Activated effector memory CD4-positive, alpha-beta T cell treated with anti-CD3 and anti-CD28 coated beads, Interleukin-2, amount 50 U/mL, for 16 hours (primary cell): Measurements from ENCODE around the gene CCNH.

Experiments used
- DNase-seq: peaks from one replicate; pipeline ENCODE4 v3.0.0-alpha.2; 2020

Gene CCNH

GRCh38 chr5:87401626-87402025, 11.1 kb downstream of the CCNH start:
- DNase-seq = no peak

- DNase-seq = no peak
These were observed 12.3 kb downstream of the CCNH start for GRCh38 chr5:87400305-87400899.

GRCh38 chr5:87399720-87400119, 13.0 kb downstream of the CCNH start:
- DNase-seq = no peak

GRCh38 chr5:87398981-87399614, 13.6 kb downstream of the CCNH start:
- no peak for DNase-seq

- DNase-seq = no peak
These were observed 18.1 kb downstream of the CCNH start for GRCh38 chr5:87394411-87395165.

GRCh38 chr5:87393331-87393730, 19.4 kb downstream of the CCNH start:
- DNase-seq = no peak

- DNase-seq = no peak
These were observed 19.9 kb downstream of the CCNH start for GRCh38 chr5:87392801-87393200.

GRCh38 chr5:87392170-87392569, 20.6 kb downstream of the CCNH start:
- DNase-seq = no peak

GRCh38 chr5:87390576-87391199, 22.0 kb downstream of the CCNH start:
- DNase-seq = no peak

- DNase-seq = no peak
These were observed 22.7 kb downstream of the CCNH start for GRCh38 chr5:87390075-87390474.

GRCh38 chr5:87389296-87390034, 23.3 kb downstream of the CCNH start:
- DNase-seq = no peak

GRCh38 chr5:87388129-87388528, 24.6 kb downstream of the CCNH start:
- no peak for DNase-seq

GRCh38 chr5:87385802-87386201, 26.9 kb downstream of the CCNH start:
- DNase-seq = no peak

- no peak for DNase-seq
These were observed 29.5 kb downstream of the CCNH start for GRCh38 chr5:87383216-87383615.

- no peak for DNase-seq
These were observed 30.5 kb downstream of the CCNH start for GRCh38 chr5:87382224-87382623.

GRCh38 chr5:87372705-87373104, 40.0 kb downstream of the CCNH start:
- DNase-seq = no peak

- no peak for DNase-seq
These were observed 43.3 kb downstream of the CCNH start for GRCh38 chr5:87369431-87369830.

- DNase-seq = no peak
These were observed 44.1 kb downstream of the CCNH start for GRCh38 chr5:87368601-87369000.

GRCh38 chr5:87367243-87367642, 45.5 kb downstream of the CCNH start:
- DNase-seq = no peak

- DNase-seq = no peak
These were observed 51.1 kb downstream of the CCNH start for GRCh38 chr5:87361536-87362213.

GRCh38 chr5:87361031-87361445, 51.7 kb downstream of the CCNH start:
- DNase-seq = no peak

GRCh38 chr5:87360132-87360531, 52.6 kb downstream of the CCNH start:
- no peak for DNase-seq

- DNase-seq = no peak
These were observed 53.6 kb downstream of the CCNH start for GRCh38 chr5:87359106-87359505.
